IMR-90 (cell line): ENCODE data around the gene SLC30A10. TPM values are rescaled to one million over a fixed set of nuclear protein-coding genes. Genes with fewer than 3 reads are reported as not detected.

Experiments
- ATAC-seq: fragments of 200-7000 bp; cut with Tn5 transposase; 2 replicates; pipeline ENCODE4 v1.9.1; 2020; ENCODE audit warnings: low read depth, mild to moderate bottlenecking, moderate library complexity
- BruUV-seq: library from RNA; stranded (reverse); fragments of 400-500 nt; replicated peaks from 2 replicates; lab custom pipeline; 2021; lab: Mats Ljungman, UMichigan
- CTCF ChIA-PET: fragments of 300-600 bp; formaldehyde crosslinking; extraction: SDS; loops from one replicate; lab custom pipeline; 2021; ENCODE audit warnings: antibody characterized with exemption; lab: Yijun Ruan, JAX
- POLR2A ChIA-PET: fragments of 300-600 bp; sonication (Branson Sonifier 250); formaldehyde crosslinking; loops from one replicate; lab custom pipeline; 2022; ENCODE audit warnings: antibody characterized with exemption; ENCODE audit not compliant: unreplicated experiment; lab: Charles Lee
- DNase-seq: peaks from one replicate; pipeline ENCODE4 v3.0.0; 2013
- H2AFZ ChIP-seq: replicated peaks from 2 replicates; pipeline ENCODE3; 2013; ENCODE audit warnings: low read length, mild to moderate bottlenecking; ENCODE audit not compliant: poor library complexity
- H2AK5ac ChIP-seq: 2 replicates; pipeline ENCODE4 v1.6.1; 2013; ENCODE audit warnings: low read depth, low read length, inconsistent platforms
- H2AK9ac ChIP-seq: replicated peaks from 2 replicates; pipeline ENCODE3; 2013; ENCODE audit warnings: mild to moderate bottlenecking, low read depth, low read length, moderate library complexity; ENCODE audit not compliant: poor library complexity
- H2BK120ac ChIP-seq: 2 replicates; pipeline ENCODE4 v1.6.1; 2013; ENCODE audit warnings: low read depth, low read length, inconsistent platforms
- H2BK15ac ChIP-seq: 3 replicates; pipeline ENCODE4 v1.6.1; 2013; ENCODE audit warnings: low read depth, low read length, inconsistent platforms
- H2BK20ac ChIP-seq: 2 replicates; pipeline ENCODE4 v1.6.1; 2013; ENCODE audit warnings: low read depth, mild to moderate bottlenecking, inconsistent platforms, low read length, moderate library complexity
- H2BK5ac ChIP-seq: 2 replicates; pipeline ENCODE4 v1.6.1; 2013; ENCODE audit warnings: mild to moderate bottlenecking, low read depth, low read length, inconsistent platforms; ENCODE audit not compliant: poor library complexity, severe bottlenecking
- H3K14ac ChIP-seq: replicated peaks from 2 replicates; pipeline ENCODE4 v1.6.1; 2013; ENCODE audit warnings: low read depth, low read length, inconsistent platforms
- H3K18ac ChIP-seq: 2 replicates; pipeline ENCODE4 v1.6.1; 2013; ENCODE audit warnings: low read depth, low read length, control low read depth
- H3K23ac ChIP-seq: 2 replicates; pipeline ENCODE4 v1.6.1; 2013; ENCODE audit warnings: low read depth, low read length, inconsistent platforms
- H3K27ac ChIP-seq: 2 replicates; pipeline ENCODE4 v1.5.1; 2013; ENCODE audit warnings: mild to moderate bottlenecking, control low read depth, low read length; ENCODE audit not compliant: insufficient read depth
- H3K27me3 ChIP-seq: 2 replicates; pipeline ENCODE4 v1.6.1; 2013; ENCODE audit warnings: low read length; ENCODE audit not compliant: control insufficient read depth, insufficient read depth
- H3K36me3 ChIP-seq: 2 replicates; pipeline ENCODE4 v1.6.1; 2013; ENCODE audit warnings: low read length, mixed read lengths; ENCODE audit not compliant: control insufficient read depth, insufficient read depth
- H3K4ac ChIP-seq: 2 replicates; pipeline ENCODE4 v1.6.1; 2013; ENCODE audit warnings: low read depth, low read length, inconsistent platforms
- H3K4me1 ChIP-seq: 2 replicates; pipeline ENCODE4 v1.6.1; 2013; ENCODE audit warnings: low read length, mixed read lengths; ENCODE audit not compliant: control insufficient read depth, insufficient read depth
- H3K4me2 ChIP-seq: 2 replicates; pipeline ENCODE4 v1.6.1; 2013; ENCODE audit warnings: low read depth, mild to moderate bottlenecking, control low read depth, low read length, moderate library complexity
- H3K4me3 ChIP-seq: 2 replicates; pipeline ENCODE4 v1.5.1; 2013; ENCODE audit warnings: low read depth, mild to moderate bottlenecking, control low read depth, low read length, moderate library complexity; ENCODE audit not compliant: insufficient read depth
- H3K56ac ChIP-seq: 2 replicates; pipeline ENCODE4 v1.6.1; 2013; ENCODE audit warnings: low read length, inconsistent platforms; ENCODE audit not compliant: insufficient read depth; ENCODE audit errors: extremely low read depth
- H3K79me1 ChIP-seq, 2 experiments: 2 replicates each; pipeline ENCODE4 v1.6.1; 2013; ENCODE audit warnings: low read length in 2 of 2, inconsistent platforms in 1 of 2, low read depth in 1 of 2
- H3K9ac ChIP-seq: 2 replicates; pipeline ENCODE4 v1.6.1; 2013; ENCODE audit warnings: low read depth, low read length, control low read depth
- H3K9me1 ChIP-seq: 2 replicates; pipeline ENCODE4 v1.6.1; 2013; ENCODE audit warnings: low read length, inconsistent platforms; ENCODE audit not compliant: insufficient read depth
- H3K9me3 ChIP-seq: 2 replicates; pipeline ENCODE4 v1.6.1; 2013; ENCODE audit warnings: low read length; ENCODE audit not compliant: control insufficient read depth, insufficient read depth
- H4K20me1 ChIP-seq: 2 replicates; pipeline ENCODE4 v1.6.1; 2013; ENCODE audit warnings: low read length, inconsistent platforms; ENCODE audit not compliant: insufficient read depth
- H4K5ac ChIP-seq: 2 replicates; pipeline ENCODE4 v1.6.1; 2013; ENCODE audit warnings: mild to moderate bottlenecking, low read depth, low read length, control low read depth
- H4K8ac ChIP-seq, 2 experiments: 2 replicates each; pipeline ENCODE4 v1.6.1; 2013; ENCODE audit warnings: low read depth in 2 of 2, low read length in 2 of 2, control low read depth in 1 of 2, inconsistent platforms in 1 of 2
- H4K91ac ChIP-seq: 2 replicates; pipeline ENCODE4 v1.6.1; 2013; ENCODE audit warnings: low read depth, low read length, inconsistent platforms; ENCODE audit not compliant: insufficient read depth
- CEBPB ChIP-seq: IDR thresholded peaks from 2 replicates; pipeline ENCODE4 v1.6.1; 2012; ENCODE audit warnings: low read depth, low read length, improper control_type of control experiment
- MAFK ChIP-seq: IDR thresholded peaks from 2 replicates; pipeline ENCODE4 v1.6.1; 2012; ENCODE audit warnings: low read depth, low read length, improper control_type of control experiment
- POLR2A ChIP-seq: IDR thresholded peaks from 2 replicates; pipeline ENCODE4 v1.6.1; 2012; ENCODE audit warnings: mild to moderate bottlenecking, low read depth, low read length
- WGBS, 2 experiments: methylation state at CpG; one replicate each; pipeline versions ENCODE4 v1.1.5 to v1.1.7; 2013; ENCODE audit warnings: missing lambda C conversion rate in 2 of 2; ENCODE audit not compliant: insufficient read length in 1 of 2; ENCODE audit errors: extremely low coverage in 2 of 2; 5-methylcytosine and 5-hydroxymethylcytosine counted together
- dilution Hi-C: fragments of 300-500 bp; cut with HindIII; formaldehyde crosslinking; loops from one replicate; pipeline ENCODE4 v1.14.3; 2018; ENCODE audit warnings: low sequenced_read_pairs; ENCODE audit not compliant: unreplicated experiment
- in situ Hi-C: fragments of 300-500 bp; cut with MboI; formaldehyde crosslinking; loops from 3 replicates; pipeline ENCODE4 v1.14.3; 2019; ENCODE audit warnings: low sequenced_read_pairs, inconsistent platforms, mixed read lengths
- intact Hi-C: fragments of 100-400 bp; cut with micrococcal nuclease; formaldehyde crosslinking; loops from 2 replicates; pipeline ENCODE4 v1.10.0; 2022
- polyA plus RNA-seq, 3 experiments: library from polyadenylated mRNA; depleted of rRNA; stranded (reverse); fragments of >200 nt; gene quantifications; 2 replicates each; pipeline ENCODE4 v1.2.3, GENCODE V29; 2012; ENCODE audit warnings: low replicate concordance in 1 of 3
- total RNA-seq: library from RNA; depleted of rRNA; stranded (reverse); fragments of >200 nt; gene quantifications from 2 replicates; pipeline ENCODE4 v1.2.3, GENCODE V29; 2012
- TF ChIP-seq, protein P1 (sequence below): fragments of 150-350 bp; IDR thresholded peaks from 2 replicates; pipeline ENCODE4 v1.6.1; 2017; ENCODE audit warnings: mild to moderate bottlenecking, antibody characterized with exemption, low read length, low read depth

SLC30A10 gene
- total and polyA plus RNA-seq, 2 of the 4 experiments (the other 2 are of a cell fraction) = not detected

DNA sequence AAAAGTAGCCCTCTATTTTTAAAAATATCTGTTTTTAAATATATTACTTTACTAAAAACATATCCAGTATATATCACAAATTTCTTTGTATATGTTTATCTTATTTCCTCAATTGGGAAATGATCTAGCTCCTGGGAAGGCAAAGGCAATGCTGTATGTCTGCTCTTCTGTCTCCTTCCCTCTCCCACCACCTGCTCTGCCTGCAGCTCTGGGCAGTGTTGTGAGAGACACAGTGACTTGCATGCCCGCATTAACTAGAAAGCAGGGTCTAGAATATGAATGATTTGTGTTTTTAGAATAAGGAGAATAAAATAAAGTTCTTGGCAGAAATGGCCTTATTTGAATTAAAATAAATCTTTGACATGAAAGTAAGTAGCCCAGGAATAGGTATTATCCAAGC lies 11.1 kb downstream of the SLC30A10 start:
- Histone ChIP-seq H2AK9ac (no peak overlapping the region), H2AK5ac (no peak overlapping the region), H3K79me1 (no peaks in the 10 kb centered on the region), H4K20me1 (no peaks in the 10 kb centered on the region), H3K4me3 (no peak overlapping the region), H3K56ac (no peak overlapping the region), H2BK5ac (no peak overlapping the region), H3K9me1 (no peaks in the 10 kb centered on the region), H2BK15ac (no peak overlapping the region), H3K23ac (no peak overlapping the region), H2AFZ (no peak overlapping the region), H3K36me3 (no peaks in the 10 kb centered on the region), H3K4me1 (no peaks in the 10 kb centered on the region), H3K4ac (no peak overlapping the region), H2BK20ac (no peak overlapping the region), H3K9me3 (no peaks in the 10 kb centered on the region), H3K4me2 (no peak overlapping the region), H4K8ac (no peak overlapping the region), H3K18ac (no peak overlapping the region), H4K5ac (no peak overlapping the region), H3K27me3 (no peaks in the 10 kb centered on the region), H3K27ac (no peak overlapping the region), H3K14ac (no peak overlapping the region), H3K9ac (no peak overlapping the region), H4K91ac (no peak overlapping the region), H2BK120ac (no peak overlapping the region)
- ATAC-seq (no peak), DNase-seq (no peak)
- intact Hi-C loops = no loop called here
- no TSS peak for BruUV-seq
- in situ Hi-C loops = no loop called here
- ChIA-PET CTCF (no interaction called here), POLR2A (no interaction called here)
- dilution Hi-C loops = no loop called here
- WGBS, 2 experiments = no CpG with 5 or more reads among the region's 1 CpG
- TF ChIP-seq MAFK (no peak), POLR2A (no peak), CEBPB (no peak)
- TF ChIP-seq, protein P1, sequence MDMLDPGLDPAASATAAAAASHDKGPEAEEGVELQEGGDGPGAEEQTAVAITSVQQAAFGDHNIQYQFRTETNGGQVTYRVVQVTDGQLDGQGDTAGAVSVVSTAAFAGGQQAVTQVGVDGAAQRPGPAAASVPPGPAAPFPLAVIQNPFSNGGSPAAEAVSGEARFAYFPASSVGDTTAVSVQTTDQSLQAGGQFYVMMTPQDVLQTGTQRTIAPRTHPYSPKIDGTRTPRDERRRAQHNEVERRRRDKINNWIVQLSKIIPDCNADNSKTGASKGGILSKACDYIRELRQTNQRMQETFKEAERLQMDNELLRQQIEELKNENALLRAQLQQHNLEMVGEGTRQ = no peak
